HepG2 (cell line): ENCODE results near the gene PARK7. TPM values are rescaled to one million over a fixed set of nuclear protein-coding genes. Genes with fewer than 3 reads are reported as not detected.

Experiments used
- AGO2 ChIP-seq: fragments of 200-400 bp; formaldehyde crosslinking; optimal IDR thresholded peaks from 2 replicates; pipeline ENCODE3; 2017; ENCODE audit warnings: mild to moderate bottlenecking, low read depth, low read length, moderate library complexity
- NCOR1 ChIP-seq: fragments of 200-600 bp; sonication (generic); IDR thresholded peaks from 2 replicates; pipeline ENCODE4 v1.7.0; 2017; ENCODE audit warnings: antibody characterized with exemption, low read length, borderline replicate concordance
- NFRKB ChIP-seq: fragments of 450-650 bp; IDR thresholded peaks from 2 replicates; pipeline ENCODE4 v1.6.1; 2017
- TCF7 ChIP-seq: sonication (generic); IDR thresholded peaks from 2 replicates; pipeline ENCODE4 v1.6.1; 2016; ENCODE audit warnings: antibody characterized with exemption, low read depth
- TEAD3 ChIP-seq: optimal IDR thresholded peaks from 2 replicates; pipeline ENCODE3; 2016; ENCODE audit warnings: borderline replicate concordance
- TFDP2 ChIP-seq: sonication (generic); formaldehyde crosslinking; IDR thresholded peaks from 2 replicates; pipeline ENCODE4 v1.4.0; 2020; ENCODE audit warnings: missing genetic modification reagents
- THAP11 ChIP-seq: IDR thresholded peaks from 2 replicates; pipeline ENCODE4 v1.6.1; 2016; ENCODE audit warnings: missing biosample characterization, missing genetic modification reagents
- ZBTB33 ChIP-seq: sonication (generic); formaldehyde crosslinking; IDR thresholded peaks from 2 replicates; pipeline ENCODE4 v1.4.0; 2020; ENCODE audit warnings: missing genetic modification reagents
- ZNF142 ChIP-seq: sonication (generic); formaldehyde crosslinking; IDR thresholded peaks from 2 replicates; pipeline ENCODE4 v1.4.0; 2020; ENCODE audit warnings: missing genetic modification reagents
- ZNF260 ChIP-seq: sonication (generic); formaldehyde crosslinking; IDR thresholded peaks from 2 replicates; pipeline ENCODE4 v1.4.0; 2020; ENCODE audit warnings: missing genetic modification reagents, low read depth, mild to moderate bottlenecking, borderline replicate concordance
- ZNF350 ChIP-seq: sonication (generic); formaldehyde crosslinking; IDR thresholded peaks from 2 replicates; pipeline ENCODE4 v1.4.0; 2020; ENCODE audit warnings: mild to moderate bottlenecking, low read depth, missing genetic modification reagents, borderline replicate concordance
- ZNF383 ChIP-seq: sonication (generic); formaldehyde crosslinking; IDR thresholded peaks from 2 replicates; pipeline ENCODE4 v1.4.0; 2020; ENCODE audit warnings: missing genetic modification reagents, mild to moderate bottlenecking, borderline replicate concordance
- ZNF512B ChIP-seq: sonication (generic); formaldehyde crosslinking; IDR thresholded peaks from 2 replicates; pipeline ENCODE4 v1.5.1; 2020; ENCODE audit warnings: missing genetic modification reagents, mild to moderate bottlenecking, borderline replicate concordance
- ZNF616 ChIP-seq: sonication (generic); formaldehyde crosslinking; IDR thresholded peaks from 2 replicates; pipeline ENCODE4 v1.5.0; 2020; ENCODE audit warnings: low read depth, mild to moderate bottlenecking, missing genetic modification reagents
- ZSCAN21 ChIP-seq: sonication (generic); formaldehyde crosslinking; IDR thresholded peaks from 2 replicates; pipeline ENCODE4 v1.8.0; 2022; ENCODE audit warnings: mild to moderate bottlenecking, missing genetic modification reagents, moderate library complexity, borderline replicate concordance
- polyA plus RNA-seq, 8 experiments: library from polyadenylated mRNA; depleted of rRNA in 3 of 8; stranded (reverse) in 7 of 8; unstranded in 1 of 8; fragments of >200 nt; fragmentation: Illumina TruSeq in 4 of 8; extraction: Trizol in 4 of 8; gene quantifications; 2 replicates each; pipeline versions ENCODE4 v1.2.1 to v1.2.3, GENCODE V29; 2011 to 2016; ENCODE audit warnings: low read depth in 4 of 8, missing spikeins in 1 of 8, mixed read lengths in 1 of 8; ENCODE audit not compliant: insufficient read depth in 1 of 8
- total RNA-seq, 5 experiments: library from RNA; depleted of rRNA; stranded (reverse); fragments of >200 nt; fragmentation: Illumina TruSeq; extraction: Trizol; gene quantifications; 2 replicates each; pipeline ENCODE4 v1.2.3, GENCODE V29; 2016; ENCODE audit warnings: low read depth in 1 of 5

Gene PARK7
- total and polyA plus RNA-seq, 2 of the 13 experiments (the other 11 are each of a cell fraction or from before 2014, with no cell fraction given), result 212 to 296 TPM

GRCh38 chr1:7975212-7975865 is 13.8 kb downstream of the PARK7 start (continued):
- no peak for TF ChIP-seq ZNF260 (CRISPR knock-in tag)
- TF ChIP-seq TCF7, result no peak
- TF ChIP-seq TEAD3, result peak; percentile 77
- peak; percentile 92 for TF ChIP-seq ZBTB33 (CRISPR knock-in tag)
- TF ChIP-seq ZSCAN21 (CRISPR knock-in tag), result no peak
- TF ChIP-seq ZNF616 (CRISPR knock-in tag), result no peak
- TF ChIP-seq ZNF350 (CRISPR knock-in tag), result peak; percentile 24; the same call in 1 of the 2 replicates
- TF ChIP-seq THAP11 (CRISPR knock-in tag), result no peak
- TF ChIP-seq ZNF383 (CRISPR knock-in tag), result no peak
- peak; percentile 96 for TF ChIP-seq NCOR1
- TF ChIP-seq NFRKB, result no peak
- TF ChIP-seq ZNF142 (CRISPR knock-in tag), result no peak
- no peak for TF ChIP-seq ZNF512B
- no peak for TF ChIP-seq AGO2
- no peak for TF ChIP-seq TFDP2
